HG03135 (cell line): ENCODE measurements around the gene SACM1L.
"Not testable (repeated sequence)": the region's sequence is repeated elsewhere in the genome, so short reads cannot be mapped to it uniquely, and the experiment has no call there.

Experiments
- ATAC-seq: cut with Tn5 transposase; IDR thresholded peaks from one replicate; pipeline ENCODE4 v1.9.1; 2021; ENCODE audit warnings: mild to moderate bottlenecking, moderate library complexity; ENCODE audit not compliant: unreplicated experiment

SACM1L gene

GRCh38 chr3:45741247-45741646 lies 52.1 kb downstream of the SACM1L start:
- ATAC-seq = no peak

DNA sequence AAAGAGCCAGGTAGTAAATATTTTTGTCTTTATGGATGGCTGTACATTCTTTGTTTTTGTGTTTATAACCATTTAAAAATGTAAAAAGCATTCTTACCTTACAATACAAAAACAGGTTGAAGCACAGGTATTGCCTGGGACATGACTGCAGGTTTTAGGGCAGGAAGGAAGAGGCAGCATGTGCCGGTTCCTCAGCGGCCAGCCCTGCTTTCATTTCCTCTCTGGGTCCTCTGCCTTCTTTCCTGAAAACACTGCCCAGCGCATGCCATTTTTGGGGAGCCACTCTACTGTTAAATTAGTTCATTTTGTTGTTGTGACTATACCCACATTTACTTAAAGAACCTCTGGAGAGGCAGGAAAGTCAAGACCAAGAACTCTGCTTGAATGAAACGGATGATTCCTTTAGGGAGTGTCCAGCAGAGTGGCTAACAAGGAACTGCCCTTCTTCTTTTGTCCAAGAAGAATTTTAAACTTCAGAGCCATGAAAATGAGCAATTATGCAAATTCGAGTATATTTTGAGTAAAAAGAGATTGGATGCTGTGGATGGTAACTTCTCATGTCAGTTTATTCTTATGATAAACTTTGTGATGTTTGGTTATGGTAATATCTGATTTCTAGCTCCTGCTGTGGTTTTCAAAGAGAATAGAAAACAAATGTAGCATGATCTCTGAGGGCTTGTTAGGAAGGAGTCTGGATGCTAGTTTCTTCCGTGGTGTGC lies 52.7 kb downstream of the SACM1L start:
- ATAC-seq = no peak

DNA sequence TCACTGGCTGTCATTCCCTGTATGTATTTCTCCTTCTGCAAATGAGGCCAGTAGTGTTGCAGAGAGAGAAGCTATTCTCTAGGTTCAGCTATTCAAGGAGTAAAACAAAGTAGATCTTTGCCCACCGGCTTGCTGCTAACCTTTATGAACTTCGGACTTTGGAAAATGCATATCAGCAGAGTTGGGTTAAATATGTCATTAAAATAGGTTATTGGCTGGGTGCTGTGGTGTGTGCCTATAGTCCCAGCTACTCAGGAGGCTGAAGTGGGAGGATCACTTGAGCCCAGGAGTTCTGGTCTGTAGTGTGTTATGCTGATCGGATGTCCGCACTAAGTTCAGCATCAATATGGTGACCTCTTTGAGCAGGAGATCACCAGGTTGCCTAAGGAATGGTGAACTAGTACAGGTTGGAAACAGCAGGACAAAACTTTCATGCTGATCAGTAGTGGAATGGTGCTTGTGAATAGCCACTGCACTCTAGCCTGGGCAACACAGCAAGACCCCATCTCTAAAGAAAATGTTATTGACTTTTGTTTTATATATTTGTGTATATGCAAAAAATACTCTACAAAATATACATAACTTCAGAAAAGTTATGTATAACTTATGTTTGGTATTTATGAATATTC lies 53.4 kb downstream of the SACM1L start:
- no peak for ATAC-seq

- ATAC-seq = no peak
Measured at GRCh38 chr3:45746165-45746776, 57.1 kb downstream of the SACM1L start.

DNA sequence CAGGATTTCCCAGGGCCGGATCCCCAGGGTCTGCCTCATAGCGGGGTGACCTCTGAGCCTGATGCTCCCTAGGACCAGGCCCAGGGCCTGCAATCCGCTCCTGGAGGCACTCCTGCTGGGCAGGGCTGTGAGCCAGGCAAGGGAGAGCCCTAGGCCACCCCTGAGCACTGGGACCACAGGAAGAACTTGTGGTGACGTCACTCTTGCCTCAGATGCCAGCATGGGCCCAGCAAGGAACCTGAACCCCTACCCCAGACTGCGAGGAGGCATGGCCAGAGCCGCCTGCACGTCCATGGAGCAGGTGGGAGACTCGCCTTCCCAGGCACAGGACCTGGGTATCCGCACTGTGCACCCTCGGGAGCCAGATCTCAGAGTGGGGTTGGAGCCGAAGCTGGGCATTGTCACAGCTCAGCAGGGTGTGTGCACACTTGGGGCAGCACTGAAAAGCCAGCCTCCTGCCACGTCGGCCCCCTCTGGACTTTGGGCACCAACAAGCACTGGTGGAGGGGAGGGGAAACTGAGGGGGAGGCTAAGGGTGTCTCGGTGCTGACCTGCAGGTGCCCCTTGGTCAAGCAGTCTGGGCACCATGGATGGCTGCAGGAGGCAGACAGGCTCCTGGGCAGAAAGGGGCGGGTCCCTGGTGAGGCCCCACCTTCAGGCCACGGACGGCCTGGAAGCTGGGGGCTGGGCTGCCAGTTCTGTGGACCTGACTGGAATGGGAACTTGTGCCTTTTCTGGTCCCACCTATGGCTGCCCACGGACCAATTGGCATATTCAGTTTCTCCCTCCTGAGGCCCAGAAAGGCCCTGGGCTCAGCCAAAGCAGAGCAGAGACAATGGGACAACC lies 57.8 kb downstream of the SACM1L start:
- no peak for ATAC-seq

- no peak for ATAC-seq
Measured at GRCh38 chr3:45748068-45748467, 58.9 kb downstream of the SACM1L start.

DNA sequence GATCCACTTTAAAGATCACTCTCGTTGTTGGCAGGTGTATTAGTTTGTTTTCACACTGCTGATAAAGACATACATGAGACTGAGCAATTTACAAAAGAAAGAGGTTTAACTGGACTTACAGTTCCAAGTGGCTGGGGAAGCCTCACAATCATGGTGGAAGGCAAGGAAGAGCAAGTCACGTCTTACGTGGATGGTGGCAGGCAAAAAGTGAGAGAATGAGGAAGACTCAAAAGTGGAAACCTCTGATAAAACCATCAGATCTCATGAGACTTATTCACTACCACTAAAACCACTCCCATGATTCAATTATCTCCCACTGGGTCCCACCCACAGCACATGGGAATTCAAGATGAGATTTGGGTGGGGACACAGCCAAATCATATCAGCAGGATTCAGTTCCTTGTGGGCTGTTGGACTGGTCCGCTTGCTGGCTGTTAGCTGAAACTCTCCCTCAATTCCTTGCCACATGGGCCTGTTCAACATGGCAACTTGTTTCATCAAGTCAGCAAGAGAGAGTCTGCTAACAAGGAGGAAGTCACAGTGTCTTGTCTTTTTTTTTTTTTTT lies 59.9 kb downstream of the SACM1L start:
- not testable (repeated sequence) for ATAC-seq

DNA sequence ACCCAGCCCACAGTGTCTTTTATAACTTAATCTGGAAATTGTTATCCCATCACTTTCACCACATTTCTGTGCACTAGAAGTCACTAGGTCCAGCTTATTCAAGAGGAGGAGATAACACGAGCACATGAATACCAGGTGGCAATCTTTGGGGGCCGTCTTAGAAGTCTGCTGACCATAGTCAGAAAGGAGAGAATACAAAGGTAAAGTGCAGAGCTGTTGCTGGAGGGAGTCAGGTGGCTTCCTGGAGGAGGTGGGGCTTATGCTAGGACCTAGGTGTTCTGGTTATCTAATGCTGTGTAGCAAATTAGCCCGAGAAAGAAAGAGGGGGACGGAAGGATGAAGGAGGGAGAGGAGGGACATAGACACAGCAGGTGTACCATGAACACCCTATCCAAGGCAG lies 60.7 kb downstream of the SACM1L start:
- ATAC-seq = no peak

- no peak for ATAC-seq
Measured at GRCh38 chr3:45751537-45752242, 62.5 kb downstream of the SACM1L start.

DNA sequence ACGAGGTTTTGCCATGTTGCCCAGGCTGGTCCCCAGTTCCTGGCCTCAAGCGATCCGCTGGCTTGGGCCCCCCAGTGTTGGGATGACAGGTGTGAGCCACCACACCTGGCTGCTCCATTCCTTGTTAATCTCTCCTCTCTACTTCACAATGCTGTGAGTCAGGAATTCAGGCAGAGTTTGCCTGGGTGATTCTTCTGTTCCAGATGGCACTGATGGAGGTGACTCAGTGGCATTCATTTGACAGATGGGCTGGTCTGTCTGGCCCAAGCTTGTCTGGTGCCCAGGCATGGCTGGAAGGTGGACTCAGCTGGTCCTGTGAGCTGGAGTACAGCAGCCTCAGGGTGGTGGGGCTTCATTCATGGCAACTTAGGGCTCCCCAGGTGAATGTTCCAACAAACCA lies 63.9 kb downstream of the SACM1L start:
- no peak for ATAC-seq

DNA sequence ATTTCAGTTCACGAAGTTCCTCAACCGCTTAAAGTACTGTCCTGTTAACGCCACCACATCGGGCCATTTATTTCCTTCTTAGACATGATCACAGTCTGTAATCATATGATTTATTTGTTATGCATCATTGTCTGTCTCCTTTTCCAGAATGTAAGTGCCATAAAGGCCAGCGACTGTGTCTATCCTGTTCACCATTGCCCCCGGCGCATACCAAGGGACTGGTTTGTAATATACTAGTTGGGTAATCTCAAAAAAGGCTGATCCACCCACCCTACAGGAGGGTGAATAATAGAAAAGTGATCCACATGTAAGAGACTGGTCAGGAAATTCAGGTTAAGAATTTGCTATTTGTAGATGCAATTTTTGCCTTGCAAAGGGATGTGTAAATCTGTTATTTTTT lies 65.3 kb downstream of the SACM1L start:
- no peak for ATAC-seq

DNA sequence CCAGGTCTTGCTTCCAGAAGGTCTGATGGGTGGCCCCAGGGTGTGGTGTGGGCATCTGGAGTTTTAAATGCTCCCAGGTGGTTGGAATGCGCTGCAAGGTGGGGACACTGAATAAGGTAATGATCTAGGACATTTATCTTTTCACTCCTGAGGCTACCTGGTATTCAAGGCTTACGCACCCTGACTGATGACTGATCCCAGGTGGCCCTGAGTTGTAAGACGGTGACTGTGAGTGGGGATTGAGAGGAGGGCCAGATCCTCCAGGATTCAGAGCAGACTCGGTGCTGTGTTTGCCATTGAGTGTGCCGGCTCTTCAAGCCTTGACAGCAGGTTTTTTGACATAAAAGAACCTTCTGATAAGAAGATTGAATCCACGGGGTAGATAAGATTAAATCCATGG lies 66.9 kb downstream of the SACM1L start:
- no peak for ATAC-seq

DNA sequence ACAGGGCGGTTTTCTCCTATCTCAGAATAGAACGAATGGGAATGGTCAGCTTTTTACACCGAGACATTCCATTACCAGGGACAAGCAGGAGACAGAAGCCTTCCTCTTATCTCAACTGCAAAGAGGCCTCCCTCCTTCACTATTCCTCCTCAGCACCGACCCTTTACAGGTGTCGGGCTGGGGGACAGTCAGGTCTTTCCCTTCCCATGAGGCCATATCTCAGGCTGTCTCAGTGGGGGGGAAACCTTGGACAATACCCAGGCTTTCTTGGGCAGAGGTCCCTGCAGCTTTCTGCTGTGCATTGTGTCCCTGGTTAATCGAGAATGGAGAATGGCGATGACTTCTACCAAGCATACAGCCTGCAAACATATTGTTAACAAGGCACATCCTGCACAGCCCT lies 67.9 kb downstream of the SACM1L start:
- not testable (repeated sequence) for ATAC-seq

GRCh38 chr3:45758871-45759270 lies 69.7 kb downstream of the SACM1L start:
- no peak for ATAC-seq

- no peak for ATAC-seq
Measured at GRCh38 chr3:45759851-45760250, 70.7 kb downstream of the SACM1L start.

- ATAC-seq = no peak
Measured at GRCh38 chr3:45760878-45761711, 71.9 kb downstream of the SACM1L start.

DNA sequence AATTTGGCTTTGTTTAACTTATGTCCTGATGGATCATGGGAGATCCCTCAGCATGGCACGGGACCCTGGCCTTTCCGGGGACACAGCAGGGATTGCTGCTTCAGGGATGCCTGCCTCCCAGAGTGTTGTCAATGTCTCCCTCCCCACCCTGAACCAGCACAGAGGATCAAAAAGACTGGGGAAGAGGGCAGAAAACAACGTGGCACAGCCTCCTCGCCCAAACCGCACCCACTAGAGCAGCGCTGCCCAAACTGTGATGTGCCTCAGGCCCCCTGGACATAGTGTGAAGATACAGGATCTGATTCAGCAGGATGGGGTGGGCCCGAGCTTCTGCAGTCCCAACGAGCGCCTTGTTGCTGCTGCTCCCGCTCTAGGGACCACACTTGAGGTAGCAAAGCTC lies 72.6 kb downstream of the SACM1L start:
- no peak for ATAC-seq

DNA sequence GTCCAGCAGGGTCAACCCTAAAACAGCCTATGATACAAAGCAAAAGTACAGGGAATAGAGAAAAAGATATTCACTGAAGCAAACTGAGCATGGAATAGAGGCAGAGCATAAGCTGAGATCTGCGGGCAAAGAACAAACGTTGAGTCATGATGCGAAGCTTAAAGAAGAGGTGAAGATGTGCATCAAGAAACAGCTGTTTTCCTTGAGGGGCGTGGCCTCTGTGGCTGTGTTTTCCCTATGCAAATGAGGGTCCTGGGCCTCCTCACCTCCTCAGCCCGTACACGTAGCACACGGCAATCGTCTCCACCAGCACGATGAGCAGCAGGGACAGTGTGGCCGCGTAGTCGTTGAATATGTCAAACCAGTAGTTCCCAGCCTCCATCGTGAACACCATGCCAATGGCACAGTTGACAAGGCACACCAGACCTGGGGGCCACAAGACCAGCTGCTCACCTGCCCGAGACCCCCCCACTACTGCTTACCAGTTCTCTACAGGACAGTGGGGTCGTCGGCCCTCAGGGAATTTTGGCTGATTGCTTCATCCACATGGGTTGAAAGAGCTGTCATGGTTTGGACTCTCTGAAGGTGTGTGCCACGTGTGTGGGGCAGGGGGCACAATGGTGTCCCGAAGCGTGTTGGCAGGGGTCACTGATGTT lies 73.6 kb downstream of the SACM1L start:
- ATAC-seq = no peak

- no peak for ATAC-seq
Measured at GRCh38 chr3:45763303-45763675, 74.1 kb downstream of the SACM1L start.
